ENCODE data around the gene EXOC7.

- TF ChIP-seq CEBPB (IDR thresholded peaks at IDR 0.05; ENCODE audit: low read depth, low read length): no peak
- TF ChIP-seq CTCF (conservative IDR thresholded peaks at IDR 0.05; ENCODE audit: low read depth, low read length): no peak
- TF ChIP-seq POLR2A (IDR thresholded peaks at IDR 0.05; ENCODE audit: low read depth, low read length): no peak
- TF ChIP-seq FOS (IDR thresholded peaks at IDR 0.05; ENCODE audit: low read depth, low read length): no peak
- TF ChIP-seq, protein P1, sequence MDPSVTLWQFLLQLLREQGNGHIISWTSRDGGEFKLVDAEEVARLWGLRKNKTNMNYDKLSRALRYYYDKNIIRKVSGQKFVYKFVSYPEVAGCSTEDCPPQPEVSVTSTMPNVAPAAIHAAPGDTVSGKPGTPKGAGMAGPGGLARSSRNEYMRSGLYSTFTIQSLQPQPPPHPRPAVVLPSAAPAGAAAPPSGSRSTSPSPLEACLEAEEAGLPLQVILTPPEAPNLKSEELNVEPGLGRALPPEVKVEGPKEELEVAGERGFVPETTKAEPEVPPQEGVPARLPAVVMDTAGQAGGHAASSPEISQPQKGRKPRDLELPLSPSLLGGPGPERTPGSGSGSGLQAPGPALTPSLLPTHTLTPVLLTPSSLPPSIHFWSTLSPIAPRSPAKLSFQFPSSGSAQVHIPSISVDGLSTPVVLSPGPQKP (IDR thresholded peaks at IDR 0.05; ENCODE audit: borderline replicate concordance, low read depth, low read length): no peak
- TF ChIP-seq RAD21 (IDR thresholded peaks at IDR 0.05; ENCODE audit: low read length): no peak
- no peak for TF ChIP-seq MAFK (IDR thresholded peaks at IDR 0.05; ENCODE audit: low read depth, low read length)
- TF ChIP-seq SMC3 (IDR thresholded peaks at IDR 0.05; ENCODE audit: low read depth, low read length): no peak
- no peak for TF ChIP-seq RFX5 (IDR thresholded peaks at IDR 0.05; ENCODE audit: low read depth, low read length)
- TF ChIP-seq RCOR1 (IDR thresholded peaks at IDR 0.05; ENCODE audit: insufficient replicate concordance, low read length): no peak
Measured at GRCh38 chr17:76145231-76146052, 41.9 kb upstream of the EXOC7 start.

Measured in IMR-90 (cell line).